Fibroblast of lung (primary cell): Measurements from ENCODE around the gene COL18A1. TPM values are rescaled to one million over a fixed set of nuclear protein-coding genes. Genes with fewer than 3 reads are reported as not detected.

ENCODE experiments used
- DNase-seq, 2 donors: peaks; one replicate each; pipeline versions ENCODE4 v3.0.0 to v3.0.0-alpha.2; 2010; ENCODE audit warnings: low read depth in 2 of 2
- H2AFZ ChIP-seq: 2 replicates; pipeline ENCODE4 v1.5.1; 2012; ENCODE audit warnings: low read length, control low read depth, inconsistent platforms
- H3K27ac ChIP-seq: 2 replicates; pipeline ENCODE4 v1.5.1; 2011; ENCODE audit warnings: low read length, control low read depth; ENCODE audit not compliant: insufficient read depth
- H3K27me3 ChIP-seq: 2 replicates; pipeline ENCODE4 v1.5.1; 2011; ENCODE audit warnings: mild to moderate bottlenecking, low read length; ENCODE audit not compliant: control insufficient read depth, insufficient read depth
- H3K36me3 ChIP-seq: 2 replicates; pipeline ENCODE4 v1.5.1; 2011; ENCODE audit warnings: low read length; ENCODE audit not compliant: control insufficient read depth, insufficient read depth
- H3K4me1 ChIP-seq: 2 replicates; pipeline ENCODE4 v1.5.1; 2011; ENCODE audit warnings: low read length; ENCODE audit not compliant: control insufficient read depth, insufficient read depth; ENCODE audit errors: extremely low read depth
- H3K4me2 ChIP-seq: 2 replicates; pipeline ENCODE4 v1.5.1; 2011; ENCODE audit warnings: low read length, control low read depth; ENCODE audit not compliant: insufficient read depth; ENCODE audit errors: extremely low read depth
- H3K4me3 ChIP-seq, 4 experiments: fragments of 200-600 bp in 1 of 4; sonication (generic) in 1 of 4; replicated peaks in 1 of 4; 2 replicates each; pipeline ENCODE4 v1.5.1; 2011 to 2016; ENCODE audit warnings: low read length in 4 of 4, low read depth in 3 of 4, mild to moderate bottlenecking in 3 of 4, control low read depth in 2 of 4, inconsistent platforms in 1 of 4, mixed read lengths in 1 of 4; ENCODE audit not compliant: insufficient read depth in 1 of 4; ENCODE audit errors: control extremely low read depth in 1 of 4
- H3K79me2 ChIP-seq: 2 replicates; pipeline ENCODE4 v1.5.1; 2012; ENCODE audit warnings: mild to moderate bottlenecking, low read length, inconsistent platforms; ENCODE audit not compliant: control insufficient read depth, insufficient read depth
- H3K9ac ChIP-seq: 2 replicates; pipeline ENCODE4 v1.5.1; 2011; ENCODE audit warnings: mild to moderate bottlenecking, low read length, control low read depth; ENCODE audit not compliant: insufficient read depth
- H3K9me3 ChIP-seq: 2 replicates; pipeline ENCODE4 v1.5.1; 2012; ENCODE audit warnings: low read depth, low read length; ENCODE audit not compliant: control insufficient read depth, insufficient read depth
- H4K20me1 ChIP-seq: 2 replicates; pipeline ENCODE4 v1.5.1; 2011; ENCODE audit warnings: low read length; ENCODE audit not compliant: control insufficient read depth, insufficient read depth; ENCODE audit errors: extremely low read depth
- CTCF ChIP-seq, 2 donors: IDR thresholded peaks in 1 of 2; conservative IDR thresholded peaks in 1 of 2; 1 replicate in 1 of 2; 2 replicates in 1 of 2; pipeline ENCODE4 v1.5.1; 2011 to 2012; ENCODE audit warnings: low read length in 2 of 2, control low read depth in 1 of 2, inconsistent platforms in 1 of 2, low read depth in 1 of 2, mild to moderate bottlenecking in 1 of 2
- EZH2 ChIP-seq: IDR thresholded peaks from 2 replicates; pipeline ENCODE4 v1.5.1; 2012; ENCODE audit warnings: low read length, control low read depth, mild to moderate bottlenecking; ENCODE audit errors: missing control alignments
- polyA plus RNA-seq, 2 donors: library from polyadenylated mRNA; depleted of rRNA in 1 of 2; stranded (reverse) in 1 of 2; unstranded in 1 of 2; fragments of >200 nt; gene quantifications; 2 replicates each; pipeline ENCODE4 v1.2.1, GENCODE V29; 2011 to 2012; ENCODE audit warnings: missing spikeins in 1 of 2
- total RNA-seq: library from RNA; depleted of rRNA; stranded (reverse); fragments of >200 nt; gene quantifications from 2 replicates; pipeline ENCODE4 v1.2.1, GENCODE V29; 2014

Gene COL18A1
- total and polyA plus RNA-seq, 2 donors (not counting 1 experiment from before 2014, with no cell fraction given), result 24.3 to 38.8 TPM

DNA sequence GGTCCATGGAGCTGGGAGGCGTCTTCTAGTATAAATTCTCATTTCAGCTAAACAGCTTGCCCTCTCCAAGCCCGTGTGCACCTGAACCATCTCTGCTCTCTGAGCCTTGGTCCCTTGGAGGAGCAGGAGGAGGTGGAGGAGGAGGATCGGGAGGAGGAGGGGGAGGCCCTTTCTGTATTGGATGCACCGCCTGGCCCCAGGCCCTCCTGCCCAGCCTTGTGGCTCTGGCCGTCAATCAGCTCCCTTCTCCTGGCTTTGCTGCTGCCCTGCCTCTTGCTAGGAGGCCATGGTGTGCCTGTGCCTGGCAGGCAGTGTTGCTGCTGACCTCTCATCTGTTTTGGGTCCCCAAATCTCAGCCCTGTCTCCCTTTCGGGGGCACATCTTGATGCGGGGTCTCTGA, 9.0 kb downstream of the COL18A1 start:
- H3K9ac ChIP-seq, result no peak overlapping the region
- H3K27me3 ChIP-seq, result no peaks in the 10 kb centered on the region
- H4K20me1 ChIP-seq, result no peaks in the 10 kb centered on the region
- no peaks in the 10 kb centered on the region for H3K4me1 ChIP-seq
- H3K27ac ChIP-seq, result no peak overlapping the region
- no peak overlapping the region for H3K4me2 ChIP-seq
- no peak overlapping the region for H2AFZ ChIP-seq
- H3K36me3 ChIP-seq, result no peaks in the 10 kb centered on the region
- no peaks in the 10 kb centered on the region for H3K9me3 ChIP-seq
- DNase-seq, result no peak
- TF ChIP-seq CTCF (conservative IDR thresholded peaks at IDR 0.05 in 1 of 2, IDR thresholded peaks at IDR 0.05 in 1 of 2; ENCODE audit: low read depth in 1 of 2, low read length in 2 of 2) (no peak), EZH2 (no peak)
- peaks cover 2% of the 10 kb centered on the region for H3K79me2 ChIP-seq
- no peak overlapping the region for H3K4me3 ChIP-seq

DNA sequence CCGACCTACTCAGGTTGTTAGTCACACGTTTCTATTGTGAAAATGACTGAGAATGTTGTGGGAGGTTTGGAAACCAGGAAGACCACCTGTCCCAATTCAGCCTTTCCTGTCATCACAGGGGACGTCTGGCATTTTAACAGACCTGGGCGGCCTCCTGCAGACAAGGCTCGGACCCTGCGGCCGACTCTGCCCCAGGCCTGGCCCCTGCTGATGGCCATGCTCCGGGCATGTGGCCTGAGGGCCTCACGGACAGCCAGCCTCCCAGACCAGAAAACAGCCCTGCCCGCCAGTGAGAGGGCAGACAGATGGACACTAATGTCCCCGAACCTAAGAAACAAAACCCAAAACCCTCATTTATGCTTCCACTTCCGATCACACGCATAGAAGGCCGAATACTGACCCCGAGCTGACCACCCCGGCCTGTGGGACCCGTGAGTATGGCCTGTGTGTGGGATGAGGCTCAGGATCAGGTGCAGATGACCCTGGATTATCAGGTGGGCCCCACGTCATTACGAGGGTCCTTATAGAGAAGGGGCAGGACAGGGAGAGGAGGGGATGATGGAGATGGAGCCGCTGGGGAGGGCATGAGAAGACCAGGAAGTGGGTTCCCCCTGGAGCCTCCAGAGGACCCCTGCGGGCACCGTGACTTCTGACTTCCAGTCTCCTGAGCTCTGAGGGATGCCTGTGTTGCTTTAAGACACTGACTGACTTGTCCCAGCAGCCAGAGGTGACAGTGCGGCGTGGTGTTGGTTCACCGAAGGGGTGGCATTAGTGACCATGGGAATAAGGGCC, 9.6 kb downstream of the COL18A1 start:
- H3K27ac ChIP-seq, result no peak overlapping the region
- no peaks in the 10 kb centered on the region for H3K36me3 ChIP-seq
- H3K4me1 ChIP-seq, result no peaks in the 10 kb centered on the region
- H4K20me1 ChIP-seq, result no peaks in the 10 kb centered on the region
- TF ChIP-seq EZH2 (no peak), CTCF (conservative IDR thresholded peaks at IDR 0.05 in 1 of 2, IDR thresholded peaks at IDR 0.05 in 1 of 2; ENCODE audit: low read depth in 1 of 2, low read length in 2 of 2) (no peak)
- H3K79me2 ChIP-seq, result peaks cover 4% of the 10 kb centered on the region
- no peak for DNase-seq
- no peaks in the 10 kb centered on the region for H3K9me3 ChIP-seq
- H2AFZ ChIP-seq, result no peak overlapping the region
- no peak overlapping the region for H3K4me2 ChIP-seq
- H3K9ac ChIP-seq, result no peak overlapping the region
- H3K4me3 ChIP-seq, result no peak overlapping the region
- H3K27me3 ChIP-seq, result no peaks in the 10 kb centered on the region

DNA sequence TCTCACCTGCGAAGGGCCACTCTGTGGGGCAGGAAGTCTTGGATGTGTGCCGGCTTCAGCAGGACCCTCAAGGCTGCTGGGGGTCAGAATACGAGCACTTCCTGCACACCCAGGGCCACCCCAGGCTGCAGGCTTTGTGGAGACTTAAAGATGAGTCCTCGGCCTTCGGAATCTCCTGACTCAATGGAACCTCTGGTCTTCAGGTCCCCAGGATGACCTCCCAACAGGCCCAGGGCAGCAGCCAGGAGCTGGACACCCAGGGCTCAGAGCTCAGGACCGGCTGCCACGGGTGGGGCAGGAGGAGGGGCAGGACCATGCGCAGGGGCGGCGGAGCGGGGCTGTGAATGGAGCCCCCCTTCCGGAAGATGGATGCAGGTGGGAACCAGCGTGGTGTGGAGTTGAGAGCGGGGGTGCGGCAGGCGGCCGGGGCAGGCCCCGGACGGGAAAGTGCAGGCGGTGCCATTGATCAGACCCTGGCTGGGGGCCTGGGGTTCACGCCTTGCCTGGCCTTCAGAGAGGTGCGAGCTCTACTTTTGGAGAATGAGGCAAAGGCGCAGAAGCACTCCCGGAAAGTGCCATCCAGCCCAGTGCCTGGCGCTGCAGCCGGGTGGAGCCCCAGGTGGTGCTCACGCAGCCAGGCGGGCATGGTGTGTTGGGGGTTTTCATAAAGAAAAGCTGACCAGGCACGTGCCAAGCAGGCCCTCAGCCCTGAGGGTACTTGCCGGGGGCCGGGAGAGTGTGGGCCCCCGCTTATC, 10.4 kb downstream of the COL18A1 start:
- no peak for TF ChIP-seq EZH2
- no peak for TF ChIP-seq CTCF (conservative IDR thresholded peaks at IDR 0.05 in 1 of 2, IDR thresholded peaks at IDR 0.05 in 1 of 2; ENCODE audit: low read depth in 1 of 2, low read length in 2 of 2)
- Histone ChIP-seq H3K79me2 (peaks cover 3% of the 10 kb centered on the region), H3K4me3 (no peak overlapping the region)

More for the DNA sequence above, 10.4 kb downstream of the COL18A1 start:
- no peaks in the 10 kb centered on the region for H3K27me3 ChIP-seq
- no peak overlapping the region for H3K27ac ChIP-seq
- no peaks in the 10 kb centered on the region for H3K4me1 ChIP-seq
- H3K9ac ChIP-seq, result no peak overlapping the region
- no peaks in the 10 kb centered on the region for H3K9me3 ChIP-seq
- no peaks in the 10 kb centered on the region for H3K36me3 ChIP-seq
- no peak overlapping the region for H3K4me2 ChIP-seq
- DNase-seq, result no peak
- H4K20me1 ChIP-seq, result no peaks in the 10 kb centered on the region
- no peak overlapping the region for H2AFZ ChIP-seq
